UCSD-AML1 (cell line): ENCODE results near the gene AIDA.

ENCODE experiments used
- DNase-seq: peaks from one replicate; lab custom pipeline; 2025; ENCODE audit not compliant: unreplicated experiment; lab: John Stamatoyannopoulos, UW

Gene AIDA

DNA sequence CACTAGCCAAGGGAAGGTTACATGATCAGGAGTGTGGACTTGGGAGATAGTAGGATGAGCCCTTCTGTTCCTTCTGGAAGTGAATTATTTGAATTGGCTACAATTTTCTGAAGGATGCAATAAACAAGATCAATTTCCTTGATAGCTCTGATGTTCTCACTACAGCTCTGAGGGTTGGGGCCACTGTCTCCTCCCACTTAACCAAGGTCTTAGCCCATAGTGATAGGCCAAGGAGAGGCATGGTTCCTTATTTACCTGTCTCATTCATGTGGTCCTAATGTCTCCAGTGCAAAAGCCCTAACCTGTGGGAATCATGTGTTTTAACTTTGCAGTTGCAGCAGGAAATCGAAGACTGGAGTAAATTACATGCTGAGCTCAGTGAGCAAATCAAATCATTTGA lies 59.6 kb downstream of the AIDA start:
- DNase-seq = no peak

DNA sequence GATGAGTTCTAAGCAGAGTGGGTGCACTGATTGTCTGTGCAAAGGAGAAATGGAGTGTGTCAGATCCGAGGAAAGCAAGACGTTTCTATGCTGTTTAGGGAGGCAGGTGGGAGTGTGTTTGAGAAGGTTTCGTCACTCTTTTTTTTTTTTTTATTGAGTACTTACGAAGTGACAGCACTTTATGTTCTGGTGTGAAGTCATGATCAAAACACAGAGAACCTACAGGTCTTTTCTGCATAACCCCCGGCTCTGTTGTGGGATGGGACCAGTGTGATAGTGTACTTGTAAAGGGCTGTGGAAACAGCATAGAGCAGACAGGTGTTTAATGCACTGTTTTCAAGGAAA lies 67.7 kb downstream of the AIDA start:
- no peak for DNase-seq

DNA sequence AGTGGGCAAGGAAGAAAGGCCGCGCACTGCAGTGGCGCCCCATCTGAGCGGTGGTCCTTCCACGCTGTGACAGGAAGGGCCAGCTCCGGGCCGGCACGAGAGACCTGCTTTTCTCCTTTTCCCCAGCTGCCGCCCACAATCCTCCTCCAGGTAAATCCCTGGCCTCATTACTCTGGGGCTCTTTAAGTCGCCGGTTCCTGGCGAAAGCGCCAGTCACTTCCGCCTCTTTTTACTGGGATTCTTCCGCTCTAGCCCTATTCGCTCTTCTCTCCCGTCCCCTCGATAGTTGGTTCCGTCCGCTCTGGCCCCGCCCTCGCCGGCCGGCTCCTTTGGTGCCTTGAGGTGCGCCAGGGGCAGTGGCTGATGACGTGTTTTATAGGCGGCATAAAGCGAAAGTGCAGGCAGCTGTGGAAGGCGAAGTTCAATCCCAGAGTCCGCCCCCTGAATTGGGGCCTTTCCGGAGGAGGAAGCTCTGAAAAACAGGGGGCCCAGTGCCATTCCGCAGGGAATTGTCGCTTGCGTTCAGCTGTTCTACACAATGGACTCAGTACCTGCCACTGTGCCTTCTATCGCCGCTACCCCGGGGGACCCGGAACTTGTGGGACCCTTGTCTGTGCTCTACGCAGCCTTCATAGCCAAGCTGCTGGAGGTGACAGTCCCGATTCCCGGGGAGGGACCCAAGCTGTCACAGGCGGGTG lies 68.2 kb downstream of the AIDA start:
- peak; percentile 99 for DNase-seq

DNA sequence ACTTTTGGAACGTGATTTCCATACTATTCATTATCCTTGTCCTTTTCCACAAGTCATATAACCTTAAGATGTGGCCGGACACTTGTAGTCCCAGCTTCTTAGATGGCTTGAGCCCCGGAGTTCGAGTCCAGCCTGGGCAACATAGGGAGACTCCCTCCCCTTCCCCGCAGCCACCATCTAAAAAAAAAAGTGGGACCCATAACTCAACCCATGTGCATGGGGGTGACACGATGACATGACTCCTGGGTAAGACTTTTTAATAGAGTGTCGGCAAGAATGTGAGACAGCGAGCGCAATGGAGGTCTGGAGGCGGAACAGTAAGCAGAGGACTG lies 68.7 kb downstream of the AIDA start:
- DNase-seq = no peak

DNA sequence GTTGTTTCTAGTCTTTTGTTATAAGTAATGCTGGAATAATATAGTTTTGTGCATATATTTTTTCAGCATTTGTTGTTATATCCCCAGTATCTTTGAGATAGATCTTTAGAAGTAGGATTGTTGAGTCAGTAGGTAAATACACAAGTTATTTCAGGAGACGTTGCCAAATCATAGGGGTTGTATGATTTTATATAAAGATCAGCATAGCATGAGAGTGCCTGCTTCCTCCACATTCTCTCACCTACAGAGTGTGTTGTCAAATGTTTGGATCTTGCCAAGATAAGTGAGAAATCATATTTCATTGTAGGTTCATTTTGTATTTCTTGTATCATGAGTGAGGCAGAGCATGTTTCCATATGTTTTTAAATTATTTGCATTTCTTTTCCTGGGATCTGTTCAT lies 69.8 kb downstream of the AIDA start:
- DNase-seq = no peak

DNA sequence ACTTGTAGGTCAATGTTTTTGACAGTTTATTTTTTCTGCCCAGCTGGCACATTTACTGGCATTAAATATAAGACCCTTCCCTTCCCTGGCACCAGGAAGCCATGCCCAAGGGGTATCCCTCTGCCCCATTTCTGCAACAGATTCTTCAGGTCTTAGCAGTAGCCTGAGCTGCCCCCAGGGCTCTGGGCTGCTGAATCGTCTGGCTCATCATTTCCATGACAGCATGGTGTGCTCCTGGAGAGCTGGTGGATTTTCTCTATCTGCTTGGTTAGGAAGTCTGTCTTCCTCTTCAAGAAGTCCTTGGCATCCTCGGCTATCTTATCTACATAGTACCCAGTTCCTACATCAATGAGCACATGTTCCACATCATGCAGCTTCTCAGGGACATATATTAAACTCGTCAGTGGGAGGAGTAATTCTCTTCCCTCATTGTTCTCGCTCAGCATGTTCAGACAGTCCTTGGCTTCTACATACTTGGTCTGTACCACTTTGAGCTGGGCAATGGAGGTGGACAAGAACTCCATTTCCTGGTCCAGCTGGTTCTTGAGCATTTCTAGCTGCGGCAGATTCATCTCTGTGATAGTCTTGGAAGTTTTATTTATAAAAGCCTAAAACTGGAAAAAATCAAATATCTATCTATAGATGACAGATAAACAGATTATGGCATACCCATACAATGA lies 70.9 kb downstream of the AIDA start:
- no peak for DNase-seq

DNA sequence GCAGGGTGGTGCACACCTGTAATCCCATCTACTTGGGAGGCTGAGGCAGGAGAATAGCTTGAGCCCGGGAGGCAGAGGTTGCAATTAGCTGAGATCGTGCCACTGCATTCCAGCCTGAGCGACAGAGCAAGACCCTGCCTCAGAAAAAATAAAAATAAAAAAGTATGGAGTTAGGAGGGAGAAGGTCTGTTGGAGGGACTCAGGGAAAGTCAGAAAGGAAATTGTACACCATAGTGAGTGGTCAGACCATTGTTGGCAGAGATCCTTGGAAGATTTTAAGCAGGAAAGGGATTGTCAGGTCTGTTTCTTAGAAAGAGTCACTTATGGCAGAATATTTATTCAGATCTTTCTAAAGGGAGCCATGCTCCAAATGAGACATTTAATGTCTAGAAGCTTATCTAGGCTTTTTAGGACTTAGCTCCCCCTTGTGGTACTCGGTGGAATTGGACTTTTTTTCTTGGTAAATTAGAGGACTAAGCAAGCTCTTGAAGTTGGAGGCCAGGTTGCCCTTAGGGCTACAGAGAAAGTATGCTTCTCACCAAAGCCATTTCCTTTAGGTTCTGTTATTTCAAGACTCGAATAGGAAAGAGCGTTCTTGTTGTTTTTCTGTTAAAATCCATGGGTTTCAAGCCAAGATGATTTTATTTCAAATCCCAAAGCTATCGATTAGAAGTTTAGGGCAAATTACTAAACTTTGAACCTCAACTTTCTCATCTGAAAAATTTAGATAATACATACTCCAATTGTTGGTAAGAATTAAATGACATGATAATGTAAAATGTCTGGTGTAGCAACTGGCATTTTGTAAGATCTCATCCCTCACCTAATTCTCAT lies 77.9 kb downstream of the AIDA start:
- no peak for DNase-seq

DNA sequence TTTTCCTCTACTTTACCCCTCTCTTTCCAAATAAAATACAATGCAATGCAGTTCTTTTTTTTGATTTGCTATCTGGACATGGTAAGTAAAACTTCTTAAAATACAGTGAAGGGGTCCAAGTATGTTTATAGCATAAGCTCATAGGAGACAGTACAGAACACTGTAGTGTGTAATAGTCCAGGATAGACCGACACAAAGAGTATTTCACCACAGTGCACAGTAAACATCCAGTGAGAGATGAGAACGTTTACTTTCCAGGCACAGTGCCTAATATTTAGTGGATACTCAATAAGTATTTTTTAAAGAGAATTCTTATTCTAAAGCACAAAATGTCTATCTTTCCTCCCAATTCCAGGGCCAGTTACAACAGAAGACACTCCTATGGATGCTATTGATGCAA lies 79.5 kb downstream of the AIDA start:
- DNase-seq = no peak

DNA sequence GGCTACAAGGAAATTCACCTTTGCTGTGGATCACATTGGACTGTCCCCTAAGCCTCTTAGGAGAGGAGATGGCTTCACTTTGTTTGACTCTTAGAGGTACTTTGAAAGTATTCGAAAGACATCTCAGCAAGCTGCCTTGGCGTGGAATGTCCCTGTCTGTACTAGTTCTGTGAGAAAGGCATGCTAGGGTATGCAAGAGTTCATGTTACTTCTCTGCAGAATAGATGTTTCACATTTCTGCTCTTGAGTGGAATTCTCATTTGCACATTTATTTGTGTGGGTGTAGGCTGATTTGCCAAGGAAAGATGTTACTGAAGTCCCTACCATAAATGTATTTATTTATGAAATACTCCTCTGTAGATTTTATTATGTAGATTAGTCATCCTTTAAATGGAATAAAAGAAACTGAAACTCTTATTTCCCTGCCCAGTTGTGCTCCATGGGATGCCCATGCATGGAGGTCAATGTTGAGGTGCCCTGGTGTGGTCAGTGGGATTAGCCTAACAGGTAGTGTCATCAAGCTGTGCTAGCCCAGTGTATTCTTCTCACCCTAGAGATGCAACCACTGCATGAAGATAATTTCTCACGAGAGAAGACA lies 80.6 kb downstream of the AIDA start:
- no peak for DNase-seq

DNA sequence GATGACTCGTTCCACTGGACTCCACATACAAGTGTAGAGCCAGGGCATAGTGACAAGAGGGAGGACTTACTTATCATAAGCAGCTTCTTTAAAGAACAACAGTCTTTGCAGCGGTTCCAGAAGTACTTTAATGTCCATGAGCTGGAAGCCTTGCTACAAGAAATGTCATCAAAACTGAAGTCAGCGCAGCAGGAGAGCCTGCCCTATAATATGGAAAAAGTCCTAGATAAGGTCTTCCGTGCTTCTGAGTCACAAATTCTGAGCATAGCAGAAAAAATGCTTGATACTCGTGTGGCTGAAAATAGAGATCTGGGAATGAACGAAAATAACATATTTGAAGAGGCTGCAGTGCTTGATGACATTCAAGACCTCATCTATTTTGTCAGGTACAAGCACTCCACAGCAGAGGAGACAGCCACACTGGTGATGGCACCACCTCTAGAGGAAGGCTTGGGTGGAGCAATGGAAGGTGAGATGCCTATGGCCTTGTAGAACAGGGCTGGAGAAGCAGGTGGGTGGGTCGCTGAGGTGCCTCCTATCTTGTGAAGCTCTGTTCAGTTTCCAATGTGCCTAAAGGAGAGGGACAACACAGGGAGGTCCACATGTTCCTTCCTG lies 82.3 kb downstream of the AIDA start:
- DNase-seq = no peak

DNA sequence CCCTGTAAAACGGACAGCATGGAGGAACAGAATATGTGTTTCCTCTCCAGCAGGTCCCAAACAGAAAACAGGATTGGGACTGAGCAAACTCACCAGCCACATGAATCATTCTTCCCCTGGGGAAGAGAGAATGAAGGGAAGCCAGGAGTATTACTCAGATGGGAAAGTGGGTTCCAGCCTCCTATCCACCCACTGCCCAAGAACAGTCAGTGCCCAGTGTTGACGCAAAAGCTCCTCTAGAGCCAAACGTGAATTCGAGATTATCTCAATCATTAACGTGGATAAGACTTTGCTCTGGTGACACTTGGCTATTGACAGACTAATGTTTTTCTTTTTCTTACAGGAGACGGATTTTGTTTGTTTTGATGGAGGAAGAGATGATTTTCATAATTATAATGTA lies 85.1 kb downstream of the AIDA start:
- DNase-seq = no peak

DNA sequence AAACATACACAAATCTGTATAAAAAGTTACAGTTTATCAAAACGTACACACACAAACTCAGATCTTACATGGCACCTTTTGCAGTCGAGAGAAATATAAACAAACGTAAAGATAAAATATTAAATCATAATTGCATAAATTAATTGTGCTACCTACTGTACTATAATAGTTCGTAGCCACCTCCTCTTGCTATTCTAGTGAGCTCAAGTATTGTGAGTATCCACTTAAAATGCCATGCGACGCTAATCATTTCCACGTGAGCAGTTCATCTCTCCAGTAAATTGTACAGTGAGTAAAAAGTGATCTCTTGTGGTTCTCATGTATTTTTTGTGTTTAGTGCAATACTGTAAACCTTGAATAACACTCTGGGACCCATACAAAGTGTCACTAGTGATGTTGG lies 88.1 kb downstream of the AIDA start:
- no peak for DNase-seq

DNA sequence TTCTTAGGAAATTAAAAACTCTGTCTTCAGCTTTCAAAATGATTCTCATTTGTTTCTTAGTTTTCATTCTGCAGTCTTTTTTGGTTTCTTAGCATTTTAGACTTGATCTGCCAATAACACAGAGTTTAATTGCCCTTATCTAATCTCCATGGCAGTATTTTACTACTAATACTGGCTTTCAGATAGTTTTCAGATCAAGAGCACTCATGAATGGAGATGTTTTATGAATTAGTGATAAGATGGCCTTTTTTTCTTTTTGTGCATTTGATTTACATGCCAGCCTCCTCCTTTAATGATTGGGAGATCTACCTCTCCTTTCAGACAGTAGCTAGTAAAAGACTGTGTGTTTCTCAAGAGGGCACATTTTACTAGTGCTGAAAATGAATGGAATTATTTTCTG lies 88.8 kb downstream of the AIDA start:
- DNase-seq = no peak

DNA sequence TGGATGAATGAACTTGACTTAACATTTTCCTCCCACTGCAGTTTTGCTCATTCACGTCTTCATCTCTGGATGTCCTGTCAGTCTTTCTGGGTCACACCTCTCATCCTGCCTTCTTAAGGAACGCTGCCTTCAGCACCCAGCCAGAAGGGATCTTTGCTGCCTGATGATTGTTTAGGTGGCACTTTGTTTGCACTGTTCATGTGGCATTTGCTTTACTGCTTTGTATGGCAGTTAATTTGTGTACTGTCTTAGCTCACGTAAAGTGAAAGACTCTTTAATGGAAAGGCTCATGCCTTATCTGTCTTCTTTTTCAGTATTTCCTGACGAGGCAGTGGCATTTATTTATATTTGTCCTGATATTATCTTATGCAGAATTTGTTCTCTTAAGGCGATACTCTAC lies 89.5 kb downstream of the AIDA start:
- no peak for DNase-seq

DNA sequence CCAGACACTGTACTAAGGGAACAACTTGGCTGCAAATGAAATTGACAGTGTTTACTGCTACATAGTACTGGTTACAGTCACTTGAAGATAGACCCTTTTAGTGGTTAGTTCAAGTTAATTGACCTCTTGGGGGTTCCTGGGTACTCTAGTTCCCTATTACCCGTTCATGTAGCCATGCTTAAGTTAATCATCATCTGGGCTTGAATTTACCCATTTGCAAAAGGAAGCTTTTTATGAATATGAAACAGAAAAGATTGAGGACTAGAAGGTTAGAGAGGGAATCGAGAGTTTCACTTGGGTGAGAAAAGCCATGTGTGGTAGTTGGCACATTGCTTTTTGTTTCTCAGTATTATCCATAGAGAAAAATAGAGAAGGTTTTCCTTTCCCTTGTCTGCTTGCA lies 91.7 kb downstream of the AIDA start:
- no peak for DNase-seq

DNA sequence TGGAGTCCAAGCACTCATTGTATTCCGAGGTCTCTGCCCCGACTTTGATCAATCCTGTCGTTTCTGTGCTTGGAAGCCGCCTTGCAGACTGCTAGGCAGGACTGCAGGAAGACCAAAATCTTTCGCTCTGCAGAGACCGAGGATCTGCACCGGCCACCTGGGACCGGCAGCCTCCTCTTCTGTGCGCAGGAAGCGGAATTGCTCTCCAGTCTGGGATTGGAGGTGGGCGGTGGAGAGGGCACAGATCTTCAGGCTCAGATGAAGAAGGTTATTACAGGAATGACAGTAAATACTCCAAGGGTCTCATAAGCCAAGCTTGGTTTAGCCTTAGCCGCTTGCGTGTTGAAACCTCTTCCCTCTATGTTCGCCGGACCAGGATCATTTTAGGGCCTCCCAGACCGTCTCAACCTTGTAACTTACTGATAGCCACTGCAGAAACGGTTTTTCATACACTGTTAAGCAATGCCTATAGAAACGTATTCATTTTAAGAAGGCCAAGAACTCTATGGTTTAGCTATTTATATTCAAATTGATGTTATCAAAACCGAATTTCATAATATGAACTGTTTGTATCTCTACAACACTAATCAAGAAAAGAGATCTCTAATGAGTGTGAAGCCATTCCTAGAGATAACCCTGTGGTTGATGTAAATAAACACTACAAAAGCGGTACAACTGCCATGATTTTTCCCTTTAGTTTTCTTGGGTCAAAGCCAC lies 93.3 kb downstream of the AIDA start:
- DNase-seq = no peak
